B cell (primary cell): ENCODE measurements around the gene CDKN3. TPM values are rescaled to one million over a fixed set of nuclear protein-coding genes. Genes with fewer than 3 reads are reported as not detected.
"Not testable (repeated sequence)": the region's sequence is repeated elsewhere in the genome, so short reads cannot be mapped to it uniquely, and the experiment has no call there.

ENCODE experiments used
- ATAC-seq: fragments of 200-7000 bp; cut with Tn5 transposase; one replicate; pipeline ENCODE4 v1.10.0; 2021; ENCODE audit warnings: low read depth, mild to moderate bottlenecking, moderate number of reproducible peaks, moderate library complexity
- CTCF ChIA-PET: fragments of 350-600 bp; sonication (Branson Sonifier 250); formaldehyde crosslinking; loops from one replicate; lab custom pipeline; 2021; ENCODE audit warnings: antibody characterized with exemption, inconsistent platforms; lab: Charles Lee
- POLR2A ChIA-PET: fragments of 350-600 bp; sonication (Branson Sonifier 250); formaldehyde crosslinking; loops from one replicate; lab custom pipeline; 2021; ENCODE audit warnings: antibody characterized with exemption; lab: Charles Lee
- DNase-seq: peaks from one replicate; pipeline ENCODE4 v3.0.0; 2013
- H2AFZ ChIP-seq: 2 replicates; pipeline ENCODE4 v1.6.1; 2012; ENCODE audit warnings: mild to moderate bottlenecking, low read depth, low read length; ENCODE audit not compliant: insufficient read depth, poor library complexity, severe bottlenecking
- H3K27ac ChIP-seq, 2 donors: 1 replicate in 1 of 2; 2 replicates in 1 of 2; pipeline ENCODE4 v1.5.1; 2012 to 2013; ENCODE audit warnings: low read length in 2 of 2, mild to moderate bottlenecking in 2 of 2, moderate library complexity in 1 of 2
- H3K27me3 ChIP-seq, 4 experiments: fragments of 200-600 bp in 1 of 4; sonication (generic) in 1 of 4; replicated peaks in 1 of 4; 1 replicate in 2 of 4; 2 replicates in 2 of 4; pipeline versions ENCODE4 v1.6.1 to v1.7.0; 2013 to 2016; ENCODE audit warnings: low read length in 3 of 4, mild to moderate bottlenecking in 2 of 4, mixed read lengths in 1 of 4, moderate library complexity in 1 of 4; ENCODE audit not compliant: insufficient read depth in 4 of 4, control insufficient read depth in 3 of 4; ENCODE audit errors: control extremely low read depth in 1 of 4
- H3K36me3 ChIP-seq, 2 experiments: replicated peaks in 1 of 2; 1 replicate in 1 of 2; 2 replicates in 1 of 2; pipeline versions ENCODE4 v1.6.1 to v1.7.1; 2013; ENCODE audit warnings: low read length in 1 of 2; ENCODE audit not compliant: insufficient read depth in 2 of 2, control insufficient read depth in 1 of 2; ENCODE audit errors: control extremely low read depth in 1 of 2, extremely low read depth in 1 of 2
- H3K4me1 ChIP-seq, 2 donors: fragments of 200-600 bp in 1 of 2; sonication (generic) in 1 of 2; 1 replicate in 1 of 2; 2 replicates in 1 of 2; pipeline versions ENCODE4 v1.5.1 to v1.6.1; 2013 to 2017; ENCODE audit warnings: low read length in 2 of 2; ENCODE audit not compliant: control insufficient read depth in 2 of 2, insufficient read depth in 2 of 2
- H3K4me2 ChIP-seq: replicated peaks from 2 replicates; pipeline ENCODE3; 2012; ENCODE audit warnings: mild to moderate bottlenecking, low read depth, low read length; ENCODE audit not compliant: poor library complexity, severe bottlenecking
- H3K4me3 ChIP-seq, 5 experiments: fragments of 200-600 bp in 1 of 5; sonication (generic) in 1 of 5; 1 replicate in 3 of 5; 2 replicates in 2 of 5; pipeline versions ENCODE4 v1.5.1 to v1.7.0; 2011 to 2016; ENCODE audit warnings: low read length in 4 of 5, mild to moderate bottlenecking in 4 of 5, low read depth in 2 of 5, control low read depth in 1 of 5, moderate library complexity in 1 of 5; ENCODE audit not compliant: insufficient read depth in 1 of 5; ENCODE audit errors: control extremely low read depth in 1 of 5, extremely low read depth in 1 of 5
- H3K79me2 ChIP-seq: fragments of 200-600 bp; sonication (generic); one replicate; pipeline ENCODE4 v1.6.0; 2016; ENCODE audit warnings: low read length; ENCODE audit not compliant: control insufficient read depth, insufficient read depth
- H3K9ac ChIP-seq: fragments of 200-600 bp; sonication (generic); 2 replicates; pipeline ENCODE4 v1.6.1; 2017; ENCODE audit warnings: mild to moderate bottlenecking, low read length, moderate library complexity
- H3K9me3 ChIP-seq, 3 donors: one replicate each; pipeline versions ENCODE4 v1.6.1 to v1.7.1; 2013; ENCODE audit warnings: low read length in 2 of 3; ENCODE audit not compliant: control insufficient read depth in 2 of 3, insufficient read depth in 1 of 3; ENCODE audit errors: control extremely low read depth in 1 of 3
- H4K20me1 ChIP-seq: 2 replicates; pipeline ENCODE4 v1.6.0; 2012; ENCODE audit warnings: mild to moderate bottlenecking, low read length; ENCODE audit not compliant: insufficient read depth, control insufficient read depth, poor library complexity, severe bottlenecking
- H3K27ac Mint-ChIP-seq: one replicate; pipeline ENCODE4 v1.8.0; 2021; ENCODE audit warnings: mixed read lengths
- H3K27me3 Mint-ChIP-seq: one replicate; pipeline ENCODE4 v1.8.0; 2021; ENCODE audit warnings: mixed read lengths
- H3K4me1 Mint-ChIP-seq: one replicate; pipeline ENCODE4 v1.8.0; 2021; ENCODE audit warnings: mixed read lengths
- H3K4me3 Mint-ChIP-seq: one replicate; pipeline ENCODE4 v1.8.0; 2021; ENCODE audit warnings: mixed read lengths
- H3K9me3 Mint-ChIP-seq: one replicate; pipeline ENCODE4 v1.8.0; 2022; ENCODE audit warnings: mixed read lengths; ENCODE audit not compliant: insufficient read depth
- CTCF ChIP-seq: fragments of 200-600 bp; IDR thresholded peaks from one replicate; pipeline ENCODE4 v1.8.0; 2022; ENCODE audit warnings: antibody characterized with exemption, mild to moderate bottlenecking
- EZH2 ChIP-seq: IDR thresholded peaks from 2 replicates; pipeline ENCODE4 v1.6.1; 2012; ENCODE audit warnings: borderline replicate concordance, low read depth, mild to moderate bottlenecking, moderate library complexity, low read length; ENCODE audit not compliant: insufficient read depth, poor library complexity, severe bottlenecking
- WGBS: methylation state at CpG from one replicate; pipeline ENCODE4 v1.1.5; 2013; ENCODE audit warnings: missing lambda C conversion rate; ENCODE audit not compliant: insufficient coverage; 5-methylcytosine and 5-hydroxymethylcytosine counted together
- intact Hi-C: fragments of 100-400 bp; cut with micrococcal nuclease; formaldehyde crosslinking; loops from one replicate; pipeline ENCODE4 v1.10.0; 2022
- polyA plus RNA-seq: library from polyadenylated mRNA; depleted of rRNA; stranded (reverse); fragments of >200 nt; gene quantifications from 2 replicates; pipeline ENCODE4 v1.2.3, GENCODE V29; 2012
- total RNA-seq, 2 donors: library from RNA; stranded (reverse); fragments of 120-200 nt in 1 of 2; gene quantifications; 1 replicate in 1 of 2; 2 replicates in 1 of 2; pipeline versions ENCODE4 v1.2.3 to v1.2.4, GENCODE V29; 2013 to 2022

The CDKN3 gene
- total and polyA plus RNA-seq, 2 donors (not counting 1 experiment from before 2014, with no cell fraction given): 0.42 to 1.0 TPM

GRCh38 chr14:54374117-54374884 lies 22.5 kb upstream of the CDKN3 start:
- Histone ChIP-seq H4K20me1 (no peaks in the 10 kb centered on the region), H2AFZ (no peak overlapping the region), H3K9me3 (no peaks in the 10 kb centered on the region), H3K27me3 (peaks cover 0 to 5% (median 3%) of the 10 kb centered on the region in 4 experiments), H3K9ac (no peak overlapping the region), H3K4me2 (no peak overlapping the region), H3K4me3 (no peak overlapping the region), H3K36me3 (no peaks in the 10 kb centered on the region), H3K79me2 (no peaks in the 10 kb centered on the region), H3K4me1 (peaks cover 10% of the 10 kb centered on the region in 2 donors), H3K27ac (no peak overlapping the region)
- Mint-ChIP-seq H3K4me1 (peaks cover 14% of the 10 kb centered on the region), H3K27ac (no peak overlapping the region), H3K9me3 (no peaks in the 10 kb centered on the region), H3K27me3 (peaks cover 22% of the 10 kb centered on the region), H3K4me3 (no peak overlapping the region)
- ATAC-seq (no peak), DNase-seq (no peak)
- ChIA-PET CTCF (no interaction called here), POLR2A (no interaction called here)
- TF ChIP-seq EZH2: no peak
- 87% methylated on average over 3 of the region's 7 CpGs for WGBS
- intact Hi-C loops: no loop called here

GRCh38 chr14:54377501-54377900 lies 19.3 kb upstream of the CDKN3 start:
- H3K4me3 ChIP-seq: no peak overlapping the region
- Mint-ChIP-seq H3K9me3 (peaks cover 3% of the 10 kb centered on the region), H3K4me1 (peaks cover 25% of the 10 kb centered on the region), H3K4me3 (no peak overlapping the region), H3K27ac (no peak overlapping the region), H3K27me3 (peaks cover 18% of the 10 kb centered on the region)
- no peaks in the 10 kb centered on the region for H4K20me1 ChIP-seq
- no peak overlapping the region for H2AFZ ChIP-seq
- no peak for TF ChIP-seq CTCF
- no peak for TF ChIP-seq EZH2
- peaks cover 10% of the 10 kb centered on the region in 2 donors for H3K4me1 ChIP-seq
- H3K79me2 ChIP-seq: no peaks in the 10 kb centered on the region
- H3K9ac ChIP-seq: no peak overlapping the region
- H3K27me3 ChIP-seq: peaks cover 0 to 5% (median 3%) of the 10 kb centered on the region in 4 experiments
- WGBS: 73% methylated on average over 7 of the region's 7 CpGs
- H3K9me3 ChIP-seq: no peaks in the 10 kb centered on the region
- H3K27ac ChIP-seq: no peak overlapping the region
- ChIA-PET POLR2A (no interaction called here), CTCF (no interaction called here)
- no peaks in the 10 kb centered on the region for H3K36me3 ChIP-seq
- no peak for DNase-seq
- ATAC-seq: no peak
- intact Hi-C loops: no loop called here
- H3K4me2 ChIP-seq: no peak overlapping the region

GRCh38 chr14:54378893-54379292 lies 17.9 kb upstream of the CDKN3 start:
- H3K9me3 ChIP-seq, intact Hi-C loops, H3K27me3 ChIP-seq, H3K4me3 ChIP-seq, CTCF ChIA-PET, ATAC-seq, H2AFZ ChIP-seq, H4K20me1 ChIP-seq, H3K79me2 ChIP-seq, POLR2A ChIA-PET, H3K27ac ChIP-seq, H3K27ac Mint-ChIP-seq, H3K4me1 ChIP-seq, H3K36me3 ChIP-seq, H3K9me3 Mint-ChIP-seq: not testable (repeated sequence)
- H3K4me2 ChIP-seq: peak overlapping the region; percentile 3
- peaks cover 18% of the 10 kb centered on the region for H3K27me3 Mint-ChIP-seq
- WGBS: no CpG with 5 or more reads among the region's 5 CpGs
- peak overlapping the region; percentile 67 for H3K4me3 Mint-ChIP-seq
- peak overlapping the region; percentile 7 for H3K9ac ChIP-seq
- peaks cover 25% of the 10 kb centered on the region for H3K4me1 Mint-ChIP-seq
- DNase-seq: peak; percentile 41
